T-helper 9 cell (primary cell): ENCODE data around the gene HARS1.
"Not testable (repeated sequence)": the region's sequence is repeated elsewhere in the genome, so short reads cannot be mapped to it uniquely, and the experiment has no call there.

ENCODE experiments used
- DNase-seq: peaks from one replicate; pipeline ENCODE4 v3.0.0-alpha.2; 2020

The HARS1 gene

DNA sequence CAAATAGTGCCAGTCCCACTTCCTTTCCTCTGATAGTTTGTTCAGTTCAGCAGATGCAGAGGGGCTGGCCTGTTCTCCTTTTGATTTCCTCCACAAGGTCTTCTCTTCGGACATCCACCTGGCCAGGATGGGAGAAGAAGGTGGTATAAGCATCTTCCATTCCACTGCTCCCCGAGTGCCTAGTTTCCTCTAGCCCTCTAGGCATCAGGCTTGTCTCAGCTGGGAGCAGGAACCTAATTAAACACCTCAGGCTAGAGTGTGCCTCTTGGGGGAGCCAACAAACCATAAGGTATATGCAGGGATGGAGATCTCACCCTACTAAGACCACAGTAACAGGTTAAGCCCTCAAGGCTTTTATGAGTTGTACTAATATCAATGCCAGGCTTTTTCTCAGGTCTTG is 17.0 kb downstream of the HARS1 start:
- no peak for DNase-seq

DNA sequence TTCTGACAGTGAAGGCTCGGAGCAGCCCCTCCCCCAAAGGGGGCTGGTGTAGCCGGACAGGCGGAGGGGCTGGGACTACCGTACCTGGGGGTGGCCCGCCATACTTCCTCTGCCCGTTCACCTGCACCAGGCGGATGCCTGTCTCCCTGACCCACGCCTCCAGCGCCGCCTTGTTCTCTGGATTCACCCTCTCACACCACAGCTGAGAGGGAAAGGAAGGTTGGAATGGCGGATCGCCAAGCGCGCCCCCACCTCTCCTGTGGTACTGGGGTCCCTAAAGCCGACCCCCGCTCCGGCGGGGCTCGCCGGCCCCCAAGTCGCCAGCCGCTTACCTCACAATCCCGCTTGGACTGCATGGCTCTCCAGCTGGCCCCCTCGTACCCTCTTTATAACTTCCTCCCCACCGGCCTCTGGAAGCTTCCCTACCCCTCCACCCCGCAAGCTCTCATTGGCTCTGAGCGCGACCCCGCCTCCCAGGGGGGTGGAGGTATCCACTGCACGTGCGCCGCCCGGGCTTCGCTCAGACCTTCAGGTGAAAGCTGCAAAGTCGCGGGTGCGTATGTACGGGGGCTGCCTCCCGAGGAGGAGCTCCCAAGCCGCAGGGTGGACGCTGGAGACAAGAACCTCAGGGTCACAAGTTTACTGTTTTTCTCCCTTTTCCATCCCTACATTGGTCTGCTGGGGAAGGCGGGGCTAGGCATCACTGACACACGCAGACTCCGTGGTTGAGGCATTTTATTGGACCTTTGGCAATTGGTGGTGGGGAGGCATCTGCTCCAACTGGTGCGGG is 17.8 kb downstream of the HARS1 start, which contains the start of gene DND1:
DND1 (minus strand) TSS at position 390 of the 790 bp plus-strand sequence; CDS start at position 356, 34 bp downstream.
- no peak for DNase-seq

DNA sequence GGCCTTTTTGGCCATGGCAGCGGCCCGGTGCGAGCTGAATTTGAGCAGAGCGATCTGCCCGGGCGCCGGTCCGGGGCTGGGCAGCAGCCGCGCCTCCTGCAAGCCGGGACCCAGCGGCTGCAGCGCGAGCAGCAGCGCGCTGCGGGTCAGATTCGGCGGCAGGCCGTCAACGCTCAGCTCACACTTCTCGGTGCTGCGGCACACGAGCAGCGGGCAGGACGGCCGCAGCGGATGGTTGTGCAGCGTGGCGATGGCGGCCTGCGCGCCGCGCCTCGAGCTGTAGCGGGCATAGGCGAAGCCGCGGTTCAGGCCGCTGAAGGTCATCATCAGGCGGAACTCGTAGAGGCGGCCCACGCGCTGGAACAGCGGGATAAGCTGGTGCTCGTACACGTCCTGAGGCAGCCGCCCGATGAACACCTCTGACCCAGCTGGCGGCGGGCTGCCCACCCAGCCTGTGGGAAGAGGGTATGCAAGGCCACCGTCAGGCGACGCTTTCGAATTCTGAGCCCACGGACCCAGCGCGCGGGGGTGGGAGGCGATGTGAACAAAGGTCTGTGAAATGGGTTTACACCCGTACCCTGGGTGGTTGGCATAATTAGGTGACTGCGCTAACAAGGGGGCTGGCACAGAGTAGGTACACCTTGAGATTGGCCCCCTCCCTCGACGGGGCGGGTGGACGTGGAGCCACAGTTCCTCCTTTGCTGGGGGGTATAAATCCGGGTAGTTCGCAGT is 18.5 kb downstream of the HARS1 start:
- no peak for DNase-seq

DNA sequence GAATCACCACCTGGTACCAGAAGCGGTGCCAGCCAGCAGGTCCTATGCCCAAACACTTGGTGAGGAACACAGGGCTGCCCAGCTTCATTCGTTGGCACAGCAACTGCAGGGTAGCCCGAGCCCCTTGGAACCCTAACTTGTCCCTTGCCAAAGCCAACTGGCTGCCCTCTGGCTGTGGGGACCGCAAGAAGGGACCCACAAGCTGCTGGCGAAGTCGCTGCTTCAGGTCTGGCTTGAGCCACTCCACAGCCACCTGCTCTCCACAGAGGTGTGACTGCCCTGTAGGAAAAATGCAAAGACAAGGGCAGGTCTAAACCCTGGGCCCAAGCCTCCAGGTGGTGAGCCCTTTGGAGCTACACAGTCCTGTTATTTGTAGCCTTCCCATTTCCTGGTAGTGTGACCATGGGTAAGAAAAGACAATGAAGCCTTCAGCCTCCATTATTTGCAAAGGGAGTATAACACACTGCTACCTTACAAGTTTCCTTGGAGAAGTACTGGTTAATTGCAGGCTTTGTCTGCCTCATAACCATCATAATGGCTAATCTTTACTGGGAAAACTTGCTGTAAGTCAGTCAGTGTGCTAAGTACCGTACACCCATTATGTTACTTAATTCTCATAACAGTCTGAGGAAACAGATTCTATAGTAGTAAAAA is 19.6 kb downstream of the HARS1 start:
- no peak for DNase-seq

GRCh38 chr5:140671035-140671434 is 20.1 kb downstream of the HARS1 start:
- DNase-seq, result not testable (repeated sequence)

DNA sequence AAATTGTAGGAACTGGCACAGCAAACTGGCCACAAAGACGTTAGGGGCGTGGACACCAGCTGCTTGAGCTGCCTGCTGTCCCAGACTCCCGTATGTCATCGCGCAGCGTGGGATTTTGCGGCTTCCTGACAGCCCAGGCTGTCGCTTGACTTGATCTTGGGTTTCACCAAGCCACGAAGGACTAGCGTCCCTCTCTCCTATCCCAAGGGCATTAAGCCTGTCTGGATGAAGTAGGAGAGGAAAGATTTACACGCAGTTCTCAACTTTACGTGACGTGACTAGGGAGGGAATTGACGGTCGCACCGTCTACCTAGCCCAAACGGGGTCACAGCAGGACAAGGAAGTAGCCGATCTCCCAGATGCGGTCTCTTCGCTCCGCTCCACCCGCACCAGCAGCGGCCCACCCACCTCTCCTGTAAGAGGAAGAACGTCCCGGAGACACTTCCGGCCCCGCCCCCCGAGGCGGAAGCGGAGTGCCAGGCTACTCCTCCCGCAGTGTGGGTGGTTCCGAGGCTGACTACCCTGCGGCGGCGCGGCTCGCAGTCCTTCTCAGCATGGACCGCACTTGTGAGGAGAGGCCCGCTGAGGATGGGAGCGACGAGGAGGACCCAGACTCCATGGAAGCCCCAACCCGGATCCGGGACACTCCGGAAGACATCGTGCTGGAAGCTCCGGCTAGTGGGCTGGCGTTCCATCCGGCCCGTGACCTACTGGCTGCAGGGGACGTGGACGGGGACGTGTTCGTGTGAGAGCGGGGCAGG is 26.6 kb downstream of the HARS1 start, which contains the start of gene WDR55:
WDR55 (plus strand) TSS at position 546 of the 761 bp plus-strand sequence; CDS start at position 555, 9 bp downstream.
- DNase-seq, result peak; percentile 95

GRCh38 chr5:140664030-140664358 is 27.2 kb downstream of the HARS1 start:
- DNase-seq, result no peak

GRCh38 chr5:140660371-140660770 is 30.8 kb downstream of the HARS1 start:
- not testable (repeated sequence) for DNase-seq

- no peak for DNase-seq
Measured at GRCh38 chr5:140658870-140659269, 32.3 kb downstream of the HARS1 start.

- DNase-seq, result no peak
Measured at GRCh38 chr5:140647042-140647419, 44.1 kb downstream of the HARS1 start.

- no peak for DNase-seq
Measured at GRCh38 chr5:140642718-140643117, 48.5 kb downstream of the HARS1 start.

GRCh38 chr5:140641716-140642115 is 49.5 kb downstream of the HARS1 start:
- DNase-seq, result no peak

- peak; percentile 98 for DNase-seq
Measured at GRCh38 chr5:140639148-140639981, 51.8 kb downstream of the HARS1 start, which contains the start of gene TMCO6. Gene TMCO6, plus strand, starts transcription at chr5:140639451. Its CDS starts 77 bp downstream, at chr5:140639528.

DNA sequence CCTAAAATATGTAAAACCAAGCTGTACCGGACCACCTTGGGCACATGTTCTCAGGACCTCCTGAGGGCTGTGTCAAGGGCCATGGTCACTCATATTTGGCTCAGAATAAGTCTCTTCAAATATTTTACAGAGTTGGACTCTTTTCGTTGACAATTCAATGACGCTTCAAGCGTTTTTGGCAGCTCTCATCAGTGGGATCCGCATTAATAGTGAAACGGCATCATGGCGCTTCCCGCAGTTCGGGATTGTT is 52.3 kb downstream of the HARS1 start:
- not testable (repeated sequence) for DNase-seq

DNA sequence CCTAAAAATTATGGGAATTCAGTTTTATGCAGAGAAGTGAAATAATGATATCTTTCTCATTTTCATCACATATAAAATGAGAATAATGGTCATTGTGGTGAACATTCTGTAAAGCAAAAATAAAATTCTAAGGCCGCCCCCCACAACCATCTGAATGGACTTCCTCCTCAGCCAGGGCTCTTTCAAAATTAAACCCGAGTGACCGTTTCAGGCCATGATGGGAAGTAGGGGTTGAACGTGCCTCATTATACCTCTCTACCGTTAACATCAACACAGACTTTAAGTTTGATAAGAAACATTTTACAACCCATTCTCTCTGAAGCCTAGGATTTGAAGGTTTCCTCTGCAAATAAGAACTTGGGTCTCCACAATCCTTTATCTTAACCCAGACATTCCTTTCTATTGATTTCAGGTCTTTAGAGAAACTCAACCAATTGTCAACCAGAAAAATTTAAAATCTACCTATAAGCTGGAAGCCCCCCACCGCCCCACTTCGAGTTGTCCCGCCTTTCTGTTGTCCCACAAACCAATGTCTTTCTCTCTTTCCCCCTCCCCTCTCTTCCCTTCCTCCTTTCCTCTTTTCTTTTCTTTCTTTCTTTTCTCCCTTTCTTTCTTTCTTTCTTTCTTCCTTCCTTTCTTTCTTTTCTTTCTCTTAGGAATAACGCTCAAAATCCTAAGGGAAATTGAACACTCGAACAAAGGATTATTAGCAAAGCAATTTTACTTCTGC is 53.6 kb downstream of the HARS1 start:
- no peak for DNase-seq

GRCh38 chr5:140635291-140636257 is 55.6 kb downstream of the HARS1 start:
- no peak for DNase-seq

- DNase-seq, result no peak
Measured at GRCh38 chr5:140634103-140634502, 57.1 kb downstream of the HARS1 start.

DNA sequence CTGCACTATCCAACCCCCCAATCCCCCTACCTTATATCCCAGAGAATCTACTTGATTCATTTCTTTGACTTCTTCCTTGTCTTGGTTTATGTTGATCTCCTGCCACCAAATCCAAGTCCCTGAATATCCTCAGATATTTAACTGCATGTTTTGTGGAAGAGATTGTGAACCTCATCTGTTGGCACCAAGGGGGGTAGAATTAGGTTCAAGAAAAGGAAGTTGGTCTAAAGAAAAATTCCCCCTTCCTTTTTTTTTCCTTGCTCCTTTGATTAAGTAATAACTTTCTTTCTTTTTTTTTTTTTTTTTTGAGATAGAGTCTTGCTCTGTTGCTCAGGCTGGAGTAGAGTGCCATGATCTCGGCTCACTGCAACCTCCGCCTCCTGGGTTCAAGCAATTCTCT is 57.7 kb downstream of the HARS1 start:
- DNase-seq, result no peak

DNA sequence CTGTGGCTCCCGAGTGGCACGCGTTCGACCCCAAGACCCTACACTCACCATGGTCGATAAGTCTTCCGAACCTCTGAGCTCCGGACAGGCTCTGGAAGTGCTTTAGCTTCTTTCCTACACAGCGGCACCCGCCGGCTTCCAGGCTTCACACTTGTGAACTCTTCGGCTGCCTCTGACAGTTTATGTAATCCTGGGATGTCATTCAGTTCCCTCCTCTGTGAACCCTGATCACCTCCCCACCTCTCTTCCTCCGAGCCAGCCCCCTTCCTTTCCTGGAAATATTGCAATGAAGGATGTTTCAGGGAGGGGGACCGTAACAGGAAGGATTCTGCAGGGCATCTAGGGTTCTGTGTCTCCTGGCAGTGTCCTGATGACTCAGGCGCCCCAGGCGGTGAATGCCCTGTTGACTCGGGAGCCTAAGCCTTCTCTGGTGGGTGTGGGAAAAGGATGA is 58.1 kb downstream of the HARS1 start, which contains the start of gene CD14:
CD14 (minus strand) TSS at position 155 of the 451 bp plus-strand sequence; CDS start at position 51, 104 bp downstream.
- no peak for DNase-seq
